Activated naive CD4-positive, alpha-beta T cell treated with anti-CD3 and anti-CD28 coated beads, Interleukin-2, amount 50 U/mL, for 24 hours (primary cell): ENCODE results near the gene SCNN1A.

Experiments used
- H3K27ac Mint-ChIP-seq: one replicate; pipeline ENCODE4 v1.8.0; 2021; ENCODE audit warnings: mild to moderate bottlenecking, mixed read lengths
- H3K27me3 Mint-ChIP-seq: one replicate; pipeline ENCODE4 v1.8.0; 2021; ENCODE audit warnings: mixed read lengths
- H3K36me3 Mint-ChIP-seq: one replicate; pipeline ENCODE4 v1.8.0; 2021; ENCODE audit warnings: mixed read lengths
- H3K4me1 Mint-ChIP-seq: one replicate; pipeline ENCODE4 v1.8.0; 2021; ENCODE audit warnings: mixed read lengths
- H3K4me3 Mint-ChIP-seq: one replicate; pipeline ENCODE4 v1.8.0; 2021; ENCODE audit warnings: mild to moderate bottlenecking, mixed read lengths
- H3K9me3 Mint-ChIP-seq: one replicate; pipeline ENCODE4 v1.8.0; 2021; ENCODE audit warnings: mixed read lengths

Gene SCNN1A

GRCh38 chr12:6376079-6376869, 911 bp upstream of the SCNN1A start:
- no peaks in the 10 kb centered on the region for H3K36me3 Mint-ChIP-seq
- H3K27ac Mint-ChIP-seq, result peak overlapping the region; percentile 4
- H3K4me1 Mint-ChIP-seq, result peaks cover 32% of the 10 kb centered on the region
- H3K4me3 Mint-ChIP-seq, result peak overlapping the region; percentile 5
- no peaks in the 10 kb centered on the region for H3K27me3 Mint-ChIP-seq
- no peaks in the 10 kb centered on the region for H3K9me3 Mint-ChIP-seq

- Mint-ChIP-seq H3K9me3 (no peaks in the 10 kb centered on the region), H3K27me3 (no peaks in the 10 kb centered on the region), H3K27ac (no peak overlapping the region), H3K36me3 (no peaks in the 10 kb centered on the region), H3K4me3 (no peak overlapping the region), H3K4me1 (peaks cover 32% of the 10 kb centered on the region)
Observed at GRCh38 chr12:6374786-6375160, 590 bp downstream of the SCNN1A start.

GRCh38 chr12:6374028-6374785, 1.2 kb downstream of the SCNN1A start:
- Mint-ChIP-seq H3K36me3 (no peaks in the 10 kb centered on the region), H3K27me3 (no peaks in the 10 kb centered on the region), H3K9me3 (no peaks in the 10 kb centered on the region), H3K27ac (no peak overlapping the region), H3K4me1 (peaks cover 32% of the 10 kb centered on the region), H3K4me3 (no peak overlapping the region)

GRCh38 chr12:6373022-6373787, 2.2 kb downstream of the SCNN1A start:
- Mint-ChIP-seq H3K36me3 (no peaks in the 10 kb centered on the region), H3K9me3 (no peaks in the 10 kb centered on the region), H3K27ac (no peak overlapping the region), H3K27me3 (no peaks in the 10 kb centered on the region), H3K4me1 (peaks cover 37% of the 10 kb centered on the region), H3K4me3 (no peak overlapping the region)

DNA sequence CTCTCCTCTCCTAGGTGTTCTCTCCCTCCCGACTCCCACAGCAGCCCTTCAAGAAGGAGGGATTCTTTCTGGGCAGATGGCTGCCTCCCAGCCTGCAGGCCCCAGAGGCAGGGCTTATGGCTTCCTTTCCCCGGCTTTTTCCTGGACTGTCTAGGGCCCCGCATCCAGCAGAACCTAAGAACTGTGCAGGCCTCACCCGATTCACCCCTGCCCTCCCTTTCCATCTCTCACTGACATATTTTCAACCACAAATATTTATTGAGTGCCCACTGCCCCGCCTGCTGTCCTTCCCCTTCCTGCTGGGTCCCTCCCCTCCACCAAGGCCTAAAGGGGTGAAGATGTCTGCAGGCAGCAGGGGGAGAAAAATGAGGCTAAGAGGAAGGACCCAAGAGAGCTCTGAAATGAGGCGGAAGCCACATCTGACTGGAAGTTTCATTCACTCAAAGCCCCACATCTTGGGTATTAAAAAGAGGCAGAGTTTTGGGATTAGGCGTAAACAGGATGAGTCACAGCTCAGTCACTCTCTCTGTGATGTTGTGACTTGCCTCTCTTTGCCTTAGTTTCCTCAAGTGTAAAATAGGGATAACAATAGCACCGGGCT, 2.9 kb downstream of the SCNN1A start:
- Mint-ChIP-seq H3K27ac (peak overlapping the region; percentile 18), H3K27me3 (no peaks in the 10 kb centered on the region), H3K9me3 (no peaks in the 10 kb centered on the region), H3K36me3 (no peaks in the 10 kb centered on the region), H3K4me3 (no peak overlapping the region), H3K4me1 (peaks cover 40% of the 10 kb centered on the region)

DNA sequence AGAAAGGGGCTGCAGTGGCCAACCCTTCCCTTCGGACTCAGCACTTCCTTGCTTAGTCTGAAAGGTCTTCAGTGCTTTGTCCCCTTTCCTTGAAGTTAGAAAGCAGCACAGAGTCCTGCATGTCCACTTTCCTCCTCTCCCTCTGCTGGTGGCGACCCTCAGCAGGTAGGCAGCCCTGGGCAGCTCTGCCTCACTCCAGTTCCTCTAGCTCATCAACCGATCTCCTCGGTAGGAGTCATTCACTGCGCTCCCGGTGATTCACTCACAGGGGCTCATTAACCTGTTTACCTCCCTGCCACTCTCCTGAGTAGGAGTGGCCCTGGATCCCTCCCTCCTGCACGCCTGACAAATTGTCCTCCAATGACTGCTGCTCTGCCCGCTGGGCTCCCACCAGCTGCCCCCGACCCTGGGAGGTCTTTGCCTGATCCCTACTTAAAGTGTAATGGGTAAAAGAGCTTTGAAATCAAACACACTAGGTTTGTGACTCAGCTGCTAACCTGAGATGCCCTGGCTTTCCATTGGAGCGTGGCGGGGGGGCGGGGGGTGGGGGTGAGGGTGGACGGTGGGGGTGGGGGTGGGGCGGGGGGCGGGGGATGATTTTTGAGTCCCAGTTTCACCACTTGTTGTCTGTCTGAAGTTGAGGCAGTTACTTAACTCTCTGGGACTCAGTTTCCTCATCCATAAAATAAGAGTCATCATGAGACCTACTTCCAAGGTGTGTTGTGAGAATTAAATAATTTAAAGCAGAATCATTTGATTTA, 4.2 kb downstream of the SCNN1A start:
- Mint-ChIP-seq H3K36me3 (no peaks in the 10 kb centered on the region), H3K9me3 (no peaks in the 10 kb centered on the region), H3K4me3 (no peak overlapping the region), H3K27me3 (no peaks in the 10 kb centered on the region), H3K4me1 (peaks cover 33% of the 10 kb centered on the region), H3K27ac (no peak overlapping the region)

- Mint-ChIP-seq H3K27ac (no peak overlapping the region), H3K4me1 (peaks cover 29% of the 10 kb centered on the region), H3K36me3 (no peaks in the 10 kb centered on the region), H3K4me3 (no peak overlapping the region), H3K9me3 (no peaks in the 10 kb centered on the region), H3K27me3 (no peaks in the 10 kb centered on the region)
Observed at GRCh38 chr12:6370576-6370935, 4.8 kb downstream of the SCNN1A start.

DNA sequence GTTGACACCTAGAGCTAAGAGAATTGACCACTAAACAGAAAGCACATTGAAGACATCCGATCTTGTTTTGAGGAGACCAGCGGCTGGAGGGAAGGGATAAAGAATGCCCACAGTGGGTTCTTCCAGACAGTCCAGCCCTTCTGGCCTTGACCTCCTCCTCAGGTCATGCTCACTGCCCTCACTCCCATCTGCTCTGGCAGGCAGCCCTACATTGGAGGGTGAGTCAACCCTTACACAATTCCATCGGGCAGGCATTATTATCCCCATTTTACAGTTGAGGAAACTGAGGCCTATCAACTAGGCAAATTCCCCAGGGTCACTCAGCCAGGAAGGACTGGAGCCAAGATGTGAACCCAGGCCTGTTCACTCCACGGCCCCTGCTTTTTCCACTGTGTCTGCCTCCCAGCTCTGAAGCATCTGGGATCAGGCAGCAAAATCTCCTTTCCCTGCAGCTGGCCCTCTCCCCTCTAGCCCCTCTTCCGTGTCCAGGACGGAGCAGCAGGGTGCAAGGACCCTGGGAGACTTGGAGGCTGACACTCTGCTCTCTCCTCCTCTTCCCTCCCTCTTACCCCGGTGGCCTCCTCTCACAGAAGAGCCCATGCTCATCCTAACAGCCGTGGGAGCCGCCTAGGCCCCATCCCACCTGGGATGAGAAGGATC, 5.3 kb downstream of the SCNN1A start:
- Mint-ChIP-seq H3K9me3 (no peaks in the 10 kb centered on the region), H3K36me3 (no peaks in the 10 kb centered on the region), H3K4me1 (peaks cover 28% of the 10 kb centered on the region), H3K27ac (no peak overlapping the region), H3K27me3 (no peaks in the 10 kb centered on the region), H3K4me3 (no peak overlapping the region)

DNA sequence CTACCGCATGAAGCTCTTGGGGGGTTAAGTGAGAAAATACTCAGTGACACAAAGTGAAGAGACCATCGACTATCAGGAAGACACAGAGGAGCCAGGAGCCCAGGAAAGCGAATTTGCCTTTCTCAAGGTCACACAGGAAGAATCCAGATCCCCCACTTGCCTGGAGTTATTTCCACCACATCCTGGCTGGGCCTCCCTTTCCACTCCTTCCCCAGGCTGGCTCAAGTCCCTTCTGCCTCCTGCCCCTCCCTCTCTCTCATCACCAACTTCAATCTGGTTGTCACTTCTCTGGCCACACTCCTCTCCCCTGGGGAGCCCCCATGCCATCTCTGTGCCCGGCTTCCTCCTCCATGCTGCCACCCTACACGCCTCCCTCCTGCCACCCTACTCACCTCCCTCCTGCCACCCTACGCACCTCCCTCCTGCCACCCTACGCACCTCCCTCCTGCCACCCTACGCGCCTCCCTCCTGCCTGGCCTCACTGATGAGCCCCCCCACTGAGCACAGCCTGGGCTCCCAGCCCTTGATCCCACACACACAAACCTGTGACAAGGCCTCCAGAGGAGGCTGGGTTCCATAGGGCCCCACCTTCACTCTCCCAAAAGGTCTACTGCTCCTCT, 6.3 kb downstream of the SCNN1A start:
- no peak overlapping the region for H3K4me3 Mint-ChIP-seq
- no peaks in the 10 kb centered on the region for H3K27me3 Mint-ChIP-seq
- H3K9me3 Mint-ChIP-seq, result no peaks in the 10 kb centered on the region
- H3K36me3 Mint-ChIP-seq, result no peaks in the 10 kb centered on the region
- peak overlapping the region; percentile 8 for H3K27ac Mint-ChIP-seq
- peaks cover 32% of the 10 kb centered on the region for H3K4me1 Mint-ChIP-seq

- peaks cover 32% of the 10 kb centered on the region for H3K4me1 Mint-ChIP-seq
- H3K9me3 Mint-ChIP-seq, result no peaks in the 10 kb centered on the region
- H3K36me3 Mint-ChIP-seq, result no peaks in the 10 kb centered on the region
- peak overlapping the region; percentile 8 for H3K27ac Mint-ChIP-seq
- H3K27me3 Mint-ChIP-seq, result no peaks in the 10 kb centered on the region
- no peak overlapping the region for H3K4me3 Mint-ChIP-seq
Observed at GRCh38 chr12:6367969-6368892, 7.1 kb downstream of the SCNN1A start.

GRCh38 chr12:6367065-6367968, 8.0 kb downstream of the SCNN1A start:
- peaks cover 28% of the 10 kb centered on the region for H3K4me1 Mint-ChIP-seq
- no peak overlapping the region for H3K4me3 Mint-ChIP-seq
- H3K27me3 Mint-ChIP-seq, result no peaks in the 10 kb centered on the region
- H3K36me3 Mint-ChIP-seq, result no peaks in the 10 kb centered on the region
- peak overlapping the region; percentile 9 for H3K27ac Mint-ChIP-seq
- no peaks in the 10 kb centered on the region for H3K9me3 Mint-ChIP-seq

- Mint-ChIP-seq H3K27me3 (no peaks in the 10 kb centered on the region), H3K4me1 (peaks cover 49% of the 10 kb centered on the region), H3K4me3 (peak overlapping the region; percentile 68), H3K9me3 (no peaks in the 10 kb centered on the region), H3K27ac (peak overlapping the region; percentile 30), H3K36me3 (no peaks in the 10 kb centered on the region)
Observed at GRCh38 chr12:6364044-6364374, 11.4 kb downstream of the SCNN1A start.
